A549 (cell line): ENCODE results near the gene MFF.

Experiments used
- EP300 ChIP-seq, 2 experiments: fragments of >200 bp; sonication (Bioruptor Twin); formaldehyde crosslinking; IDR thresholded peaks; 2 replicates in 1 of 2; 3 replicates in 1 of 2; pipeline ENCODE4 v1.6.1; 2016 to 2017
- KDM1A ChIP-seq: fragments of 200-600 bp; sonication (generic); IDR thresholded peaks from 2 replicates; pipeline ENCODE4 v1.6.1; 2016; ENCODE audit warnings: low read depth, mild to moderate bottlenecking
- RFX5 ChIP-seq: fragments of 450-650 bp; IDR thresholded peaks from 2 replicates; pipeline ENCODE4 v1.7.1; 2014; ENCODE audit warnings: antibody characterized with exemption, mild to moderate bottlenecking, moderate library complexity
- RNF2 ChIP-seq: fragments of 200-600 bp; sonication (generic); IDR thresholded peaks from 2 replicates; pipeline ENCODE4 v1.6.1; 2016; ENCODE audit warnings: low read depth, mild to moderate bottlenecking, antibody characterized with exemption, moderate library complexity, borderline replicate concordance
- TP53 ChIP-seq: fragments of 250-450 bp; sonication (Bioruptor Pico); IDR thresholded peaks from 2 replicates; pipeline ENCODE4 v1.5.0; 2021; ENCODE audit warnings: mild to moderate bottlenecking, moderate library complexity
- ZC3H11A ChIP-seq: fragments of 450-650 bp; IDR thresholded peaks from 2 replicates; pipeline ENCODE4 v1.6.1; 2014; ENCODE audit warnings: antibody characterized with exemption, mild to moderate bottlenecking
- TF ChIP-seq, protein P1 (sequence below): fragments of >200 bp; sonication (Bioruptor Twin); formaldehyde crosslinking; IDR thresholded peaks from 3 replicates; pipeline ENCODE4 v1.5.1; 2016
- TF ChIP-seq, protein P2 (sequence below): IDR thresholded peaks from 2 replicates; pipeline ENCODE4 v1.6.1; 2012

- TF ChIP-seq, protein P1, sequence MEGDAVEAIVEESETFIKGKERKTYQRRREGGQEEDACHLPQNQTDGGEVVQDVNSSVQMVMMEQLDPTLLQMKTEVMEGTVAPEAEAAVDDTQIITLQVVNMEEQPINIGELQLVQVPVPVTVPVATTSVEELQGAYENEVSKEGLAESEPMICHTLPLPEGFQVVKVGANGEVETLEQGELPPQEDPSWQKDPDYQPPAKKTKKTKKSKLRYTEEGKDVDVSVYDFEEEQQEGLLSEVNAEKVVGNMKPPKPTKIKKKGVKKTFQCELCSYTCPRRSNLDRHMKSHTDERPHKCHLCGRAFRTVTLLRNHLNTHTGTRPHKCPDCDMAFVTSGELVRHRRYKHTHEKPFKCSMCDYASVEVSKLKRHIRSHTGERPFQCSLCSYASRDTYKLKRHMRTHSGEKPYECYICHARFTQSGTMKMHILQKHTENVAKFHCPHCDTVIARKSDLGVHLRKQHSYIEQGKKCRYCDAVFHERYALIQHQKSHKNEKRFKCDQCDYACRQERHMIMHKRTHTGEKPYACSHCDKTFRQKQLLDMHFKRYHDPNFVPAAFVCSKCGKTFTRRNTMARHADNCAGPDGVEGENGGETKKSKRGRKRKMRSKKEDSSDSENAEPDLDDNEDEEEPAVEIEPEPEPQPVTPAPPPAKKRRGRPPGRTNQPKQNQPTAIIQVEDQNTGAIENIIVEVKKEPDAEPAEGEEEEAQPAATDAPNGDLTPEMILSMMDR, result no peak
- TF ChIP-seq ZC3H11A (no peak), EP300 (IDR thresholded peaks at IDR 0.05) (no peak), RNF2 (no peak), KDM1A (no peak), TP53 (no peak), RFX5 (no peak)
- TF ChIP-seq, protein P2, sequence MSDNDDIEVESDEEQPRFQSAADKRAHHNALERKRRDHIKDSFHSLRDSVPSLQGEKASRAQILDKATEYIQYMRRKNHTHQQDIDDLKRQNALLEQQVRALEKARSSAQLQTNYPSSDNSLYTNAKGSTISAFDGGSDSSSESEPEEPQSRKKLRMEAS, result no peak
These were observed 29.2 kb upstream of the MFF start for GRCh38 chr2:227295806-227296205.
